GM21825 (cell line): ENCODE results near the gene CARM1.

ENCODE experiments used
- ATAC-seq: cut with Tn5 transposase; IDR thresholded peaks from one replicate; pipeline ENCODE4 v1.9.1; 2021; ENCODE audit warnings: mild to moderate bottlenecking, moderate library complexity; ENCODE audit not compliant: unreplicated experiment

CARM1 gene

DNA sequence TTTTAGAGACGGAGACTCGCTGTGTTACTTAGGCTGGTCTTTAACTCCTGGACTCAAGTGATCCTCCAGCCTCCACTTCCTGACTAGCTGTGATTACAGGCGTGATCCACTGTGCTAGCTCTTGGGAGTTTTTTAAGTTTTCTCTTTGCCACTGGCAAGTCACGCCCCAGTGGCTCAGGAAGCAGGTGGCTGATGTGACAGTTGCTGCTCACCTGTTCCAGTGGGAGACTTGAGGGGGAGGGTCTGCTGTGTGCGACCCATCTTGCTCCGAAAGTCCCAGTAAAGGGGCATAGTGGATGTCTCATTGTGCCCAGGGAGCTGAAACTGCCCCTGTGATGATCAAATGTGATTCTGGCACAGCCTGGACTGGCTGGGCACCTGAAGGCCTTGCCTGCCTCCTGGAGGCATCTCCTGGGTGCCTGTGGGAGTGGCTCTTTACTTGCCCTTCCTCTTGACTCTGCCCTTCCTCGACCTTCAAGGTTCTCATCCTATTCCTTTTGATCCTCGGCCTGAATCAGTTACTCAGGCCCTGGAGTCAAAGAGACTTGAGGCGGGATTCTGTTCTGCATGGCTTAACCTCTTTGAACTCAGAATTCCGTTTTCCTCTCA lies 97.3 kb downstream of the CARM1 start:
- ATAC-seq, result no peak

DNA sequence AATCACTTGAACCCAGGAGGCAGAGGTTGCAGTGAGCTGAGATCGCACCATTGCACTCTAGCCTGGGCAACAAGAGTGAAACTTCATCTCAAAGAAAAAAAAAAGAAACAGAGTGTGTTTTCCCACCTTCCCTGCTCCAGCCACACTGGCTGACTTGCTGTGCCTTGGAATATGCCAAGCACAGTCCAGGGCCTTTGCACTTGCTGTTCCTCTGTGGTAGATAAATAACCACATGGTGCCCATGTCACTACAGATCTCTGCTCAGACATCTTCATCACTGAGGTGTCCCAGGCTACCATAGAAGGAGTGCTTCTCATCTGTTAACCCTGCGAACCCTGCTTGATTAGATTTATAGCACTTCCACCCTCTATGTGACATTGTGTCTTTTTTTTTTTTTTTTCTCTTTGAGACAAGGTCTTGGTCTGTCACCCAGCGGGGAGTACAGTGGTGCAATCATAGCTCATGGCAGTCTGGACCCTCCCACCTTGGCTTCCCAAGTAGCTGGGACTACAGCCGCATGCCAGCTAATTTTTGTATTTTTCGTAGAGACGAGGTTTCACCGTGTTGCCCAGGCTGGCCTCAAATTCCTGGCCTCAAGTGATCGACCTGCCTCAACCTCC lies 99.9 kb downstream of the CARM1 start:
- no peak for ATAC-seq
